HFF-Myc (cell line): ENCODE data around the gene KRTAP10-4.

Experiments
- DNase-seq: peaks from one replicate; pipeline ENCODE4 v3.0.0-alpha.2; 2011; ENCODE audit warnings: low read depth; ENCODE audit errors: extremely low read depth
- H3K4me3 ChIP-seq: replicated peaks from 2 replicates; pipeline ENCODE4 v1.5.1; 2011; ENCODE audit warnings: low read depth, mild to moderate bottlenecking, control low read depth, low read length
- TF ChIP-seq, protein P1 (sequence below): IDR thresholded peaks from 2 replicates; pipeline ENCODE4 v1.5.1; 2012; ENCODE audit warnings: mild to moderate bottlenecking, low read depth, low read length, control low read depth; ENCODE audit errors: missing control alignments

KRTAP10-4 gene

DNA sequence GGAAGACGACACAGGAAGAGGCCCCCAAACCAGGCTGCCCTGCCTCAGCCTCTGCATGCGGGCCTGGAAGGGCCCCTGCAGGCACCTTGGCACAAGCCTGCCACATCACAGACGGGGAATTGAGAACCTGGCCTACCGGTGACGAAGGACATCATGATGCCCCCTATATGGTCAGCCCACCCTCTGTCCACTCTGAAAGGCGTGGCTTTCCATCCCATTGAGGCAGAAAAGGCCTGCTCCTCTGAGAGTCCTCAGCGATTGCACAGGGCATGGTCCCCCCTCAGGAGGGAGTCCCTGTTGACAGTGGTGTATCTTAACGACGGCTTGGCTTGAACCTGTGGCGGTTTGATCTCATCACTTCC, 44.9 kb upstream of the KRTAP10-4 start:
- no peak for DNase-seq
- TF ChIP-seq, protein P1, sequence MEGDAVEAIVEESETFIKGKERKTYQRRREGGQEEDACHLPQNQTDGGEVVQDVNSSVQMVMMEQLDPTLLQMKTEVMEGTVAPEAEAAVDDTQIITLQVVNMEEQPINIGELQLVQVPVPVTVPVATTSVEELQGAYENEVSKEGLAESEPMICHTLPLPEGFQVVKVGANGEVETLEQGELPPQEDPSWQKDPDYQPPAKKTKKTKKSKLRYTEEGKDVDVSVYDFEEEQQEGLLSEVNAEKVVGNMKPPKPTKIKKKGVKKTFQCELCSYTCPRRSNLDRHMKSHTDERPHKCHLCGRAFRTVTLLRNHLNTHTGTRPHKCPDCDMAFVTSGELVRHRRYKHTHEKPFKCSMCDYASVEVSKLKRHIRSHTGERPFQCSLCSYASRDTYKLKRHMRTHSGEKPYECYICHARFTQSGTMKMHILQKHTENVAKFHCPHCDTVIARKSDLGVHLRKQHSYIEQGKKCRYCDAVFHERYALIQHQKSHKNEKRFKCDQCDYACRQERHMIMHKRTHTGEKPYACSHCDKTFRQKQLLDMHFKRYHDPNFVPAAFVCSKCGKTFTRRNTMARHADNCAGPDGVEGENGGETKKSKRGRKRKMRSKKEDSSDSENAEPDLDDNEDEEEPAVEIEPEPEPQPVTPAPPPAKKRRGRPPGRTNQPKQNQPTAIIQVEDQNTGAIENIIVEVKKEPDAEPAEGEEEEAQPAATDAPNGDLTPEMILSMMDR: no peak
- no peak overlapping the region for H3K4me3 ChIP-seq

DNA sequence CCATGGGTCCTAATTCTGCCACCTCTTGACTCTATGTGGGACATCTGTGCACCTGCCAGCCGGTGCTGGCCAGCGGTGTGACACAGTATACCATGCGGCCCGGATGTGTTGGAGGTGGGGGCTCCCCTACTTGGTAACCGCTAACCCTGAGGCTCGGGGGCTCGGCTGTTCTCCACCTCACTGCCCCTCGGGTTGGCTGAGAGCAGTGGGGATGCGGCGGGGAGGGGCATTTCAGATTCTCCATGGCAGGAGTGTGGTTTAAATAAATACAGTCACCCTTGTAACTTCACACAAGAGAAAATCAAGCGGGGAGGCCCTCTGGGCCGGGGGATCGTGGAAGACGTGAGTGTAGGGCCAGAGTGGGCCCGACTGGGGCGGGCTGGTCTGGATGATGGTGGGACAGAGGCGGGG, 44.5 kb upstream of the KRTAP10-4 start:
- H3K4me3 ChIP-seq: no peak overlapping the region
- no peak for DNase-seq
- TF ChIP-seq, protein P1: no peak

DNA sequence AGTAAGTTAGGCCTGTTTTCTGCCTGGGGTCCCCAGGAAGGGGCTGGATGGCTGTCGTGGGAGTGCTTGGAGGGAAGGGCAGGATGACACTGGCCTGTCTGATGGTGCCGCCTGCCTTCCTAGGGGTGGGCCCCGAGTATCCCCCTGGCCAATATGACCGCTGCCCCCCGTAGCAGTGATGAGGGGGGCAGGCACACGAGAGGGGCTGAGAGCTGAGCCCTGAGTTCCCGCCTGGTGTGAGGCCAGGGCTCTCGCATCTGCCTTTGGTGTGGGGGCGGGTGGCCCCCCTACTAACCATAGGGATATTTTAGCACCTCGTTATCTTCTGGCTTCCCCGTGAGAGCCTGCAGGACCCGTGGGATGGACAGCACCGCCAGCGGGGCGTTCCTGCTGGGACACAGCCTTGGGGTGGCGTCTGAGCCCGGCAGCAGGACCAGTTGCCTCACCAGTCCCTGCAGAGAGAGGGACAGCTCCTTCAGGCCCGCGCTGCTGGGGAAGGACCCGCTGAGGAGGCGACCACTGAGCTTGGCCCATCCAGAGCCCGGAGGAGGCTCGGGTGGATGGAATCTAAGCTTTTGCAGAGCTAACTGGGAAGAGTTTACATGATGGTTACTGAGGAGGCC, 43.9 kb upstream of the KRTAP10-4 start:
- TF ChIP-seq, protein P1: no peak
- H3K4me3 ChIP-seq: no peak overlapping the region
- DNase-seq: no peak

DNA sequence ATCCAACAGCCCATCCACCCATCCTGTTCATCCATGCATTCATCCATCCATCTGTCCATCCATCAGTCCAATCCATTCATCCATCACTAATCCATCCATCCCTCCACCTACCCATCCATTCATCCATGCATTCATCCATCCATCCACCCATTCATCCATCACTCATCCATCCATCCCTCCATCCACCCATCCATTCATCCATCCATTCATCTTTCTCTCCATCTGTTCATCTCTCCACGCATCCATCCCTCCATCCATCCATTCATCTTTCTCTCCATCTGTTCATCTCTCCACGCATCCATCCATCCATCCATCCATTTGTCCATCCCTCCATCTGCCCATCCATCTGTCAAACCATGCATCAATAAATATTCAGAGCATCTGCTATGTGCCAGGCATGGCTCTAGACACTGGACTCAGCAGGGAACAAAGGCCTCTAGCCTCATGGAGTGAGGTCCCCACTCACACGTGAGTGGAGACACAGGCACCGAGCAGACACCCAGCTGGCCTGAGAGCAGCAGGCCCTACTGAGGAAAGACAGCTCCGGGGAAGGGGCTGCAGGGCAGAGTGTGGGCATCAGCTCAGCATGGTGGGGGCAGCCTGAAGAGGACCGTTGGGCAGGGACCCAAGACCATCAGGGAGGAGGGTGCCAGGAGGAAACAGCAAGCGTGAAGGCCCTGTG, 43.2 kb upstream of the KRTAP10-4 start:
- TF ChIP-seq, protein P1: no peak
- no peak overlapping the region for H3K4me3 ChIP-seq
- DNase-seq: no peak

DNA sequence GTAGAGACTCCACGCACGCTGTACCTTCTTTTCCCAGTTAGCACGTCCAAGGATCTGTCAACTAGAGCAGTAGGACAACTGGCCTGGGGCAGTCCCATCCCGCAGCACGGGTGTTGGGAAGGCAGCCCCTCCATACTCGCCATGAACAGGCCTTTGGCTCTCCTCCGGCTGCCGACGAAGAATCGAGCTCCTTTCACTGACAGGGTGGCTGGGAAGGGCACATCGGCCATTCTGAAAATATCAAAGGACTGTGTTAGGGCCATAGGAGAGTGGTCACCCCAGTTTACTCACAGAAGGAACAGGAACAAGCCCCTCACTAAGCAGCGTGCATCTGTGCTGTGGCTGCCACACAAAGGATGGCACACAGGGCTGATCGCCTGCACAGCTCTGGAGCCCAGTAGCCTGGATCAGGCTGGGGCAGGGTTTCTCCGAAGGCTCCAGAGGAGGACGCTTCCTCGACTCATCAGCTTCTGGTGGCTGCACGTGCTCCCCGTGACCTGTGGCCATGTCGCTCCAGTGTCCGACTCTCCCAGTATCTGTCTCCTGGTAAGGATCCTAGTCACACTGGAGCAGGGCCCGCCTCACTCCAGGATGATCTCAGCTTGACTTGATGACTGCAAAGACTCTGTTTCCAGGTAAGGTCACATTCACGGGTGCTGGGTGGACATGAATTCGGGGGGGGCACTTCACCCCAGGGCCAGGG, 42.5 kb upstream of the KRTAP10-4 start:
- DNase-seq: no peak
- H3K4me3 ChIP-seq: no peak overlapping the region

DNA sequence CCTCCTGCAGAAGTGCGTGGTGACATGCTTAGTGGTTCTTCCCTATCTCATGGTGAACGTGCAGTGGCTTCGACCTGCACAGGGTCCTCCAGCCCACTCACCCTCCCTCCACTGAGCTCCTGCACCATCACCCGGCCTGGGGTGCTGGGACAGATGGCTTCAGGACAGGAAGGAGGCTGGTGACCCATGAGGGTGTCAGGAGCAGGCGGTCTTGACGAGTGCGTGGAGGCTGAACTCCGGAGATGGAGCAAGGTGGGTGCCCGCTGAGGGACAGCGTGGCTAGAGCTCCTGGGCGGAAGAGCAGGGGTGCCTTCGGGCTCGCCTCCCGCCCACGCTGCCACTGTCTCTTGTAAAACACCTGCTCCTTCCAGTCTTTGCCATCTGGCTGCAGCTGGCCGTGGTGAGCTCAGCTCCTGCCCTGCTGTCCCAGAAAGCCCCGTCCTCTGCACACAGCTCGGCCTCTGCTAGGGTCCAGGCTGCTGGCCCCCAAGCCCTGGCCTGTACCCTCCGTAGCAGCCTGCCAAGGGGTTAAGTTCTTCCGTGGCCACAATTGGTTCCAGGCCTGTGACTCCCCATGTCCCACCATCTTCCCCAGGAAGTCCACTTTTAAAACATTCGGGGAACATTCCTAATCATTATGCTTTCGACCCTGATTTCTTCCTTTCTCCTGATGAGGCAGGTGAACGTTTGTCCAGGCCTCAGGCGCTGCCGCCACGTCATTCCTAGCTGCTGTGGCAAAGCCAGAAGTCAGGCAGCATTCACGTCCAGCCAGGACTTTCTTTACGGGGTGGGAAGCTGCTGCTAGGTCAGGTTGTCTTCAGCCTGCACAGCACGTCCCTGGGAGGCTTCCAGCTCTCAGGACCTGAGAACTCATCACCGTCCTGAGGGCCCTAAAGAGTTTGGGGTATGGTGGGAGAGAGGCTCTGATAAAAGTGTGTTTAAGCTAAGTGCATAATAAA, 41.6 kb upstream of the KRTAP10-4 start:
- H3K4me3 ChIP-seq: no peak overlapping the region
- DNase-seq: no peak
- TF ChIP-seq, protein P1: no peak

More for the DNA sequence above, 42.5 kb upstream of the KRTAP10-4 start:
- TF ChIP-seq, protein P1: no peak
